ENCODE results near the gene POLE. TPM values are rescaled to one million over a fixed set of nuclear protein-coding genes. Genes with fewer than 3 reads are reported as not detected.

The POLE gene
- total RNA-seq, 1 experiment from 2014 or later: 144 TPM

GRCh38 chr12:132583736-132584135 lies 103.4 kb downstream of the POLE start (continued):
- TF ChIP-seq ATF2 (CRISPR knock-in tag; IDR thresholded peaks at IDR 0.05; ENCODE audit: borderline replicate concordance, low read depth) (no peak), TEAD4 (CRISPR knock-in tag; IDR thresholded peaks at IDR 0.05) (no peak), ZNF317 (CRISPR knock-in tag; IDR thresholded peaks at IDR 0.05; ENCODE audit: borderline replicate concordance, low read depth) (no peak), ETV6 (CRISPR knock-in tag; IDR thresholded peaks at IDR 0.05) (no peak), ERG (CRISPR knock-in tag; IDR thresholded peaks at IDR 0.05) (no peak), NFYB (CRISPR knock-in tag; conservative IDR thresholded peaks at IDR 0.05; ENCODE audit: low read depth) (no peak), ZNF396 (CRISPR knock-in tag; IDR thresholded peaks at IDR 0.05; ENCODE audit: borderline replicate concordance) (no peak), AFF4 (CRISPR knock-in tag; IDR thresholded peaks at IDR 0.05; ENCODE audit: borderline replicate concordance) (no peak), HMGA2 (CRISPR knock-in tag; IDR thresholded peaks at IDR 0.05) (no peak), ARID4B (CRISPR knock-in tag; IDR thresholded peaks at IDR 0.05; ENCODE audit: borderline replicate concordance) (no peak)

GRCh38 chr12:132583411-132583710 lies 103.8 kb downstream of the POLE start:
- DNase-seq (ENCODE audit: low spot score) (no peak), ATAC-seq (peak; percentile 31)
- ChIA-PET POLR2A (no interaction called here), CTCF (interaction anchor here (0.8 to 3.0 kb wide), 5 partner anchors 16 to 169 kb away, joined by 3 to 17 read pairs (median 7); no protein-coding TSS in a partner anchor)
- Mint-ChIP-seq H3K4me3 (no peak overlapping the region), H3K4me1 (peaks cover 5% of the 10 kb centered on the region), H3K27me3 (ENCODE audit: low read depth) (peaks cover 64% of the 10 kb centered on the region), H3K27ac (no peak overlapping the region), H3K36me3 (0 out of 2 replicates have a peak, but pooled peaks cover 2% of the 10 kb centered on the region), H3K9me3 (no peaks in the 10 kb centered on the region)
- TF ChIP-seq MYBL2 (CRISPR knock-in tag; IDR thresholded peaks at IDR 0.05) (no peak), ZNF423 (CRISPR knock-in tag; IDR thresholded peaks at IDR 0.05) (peak; percentile 22; the same call in 1 of the 2 replicates), CREM (CRISPR knock-in tag; IDR thresholded peaks at IDR 0.05) (0 out of 2 replicates have a peak, but pooled peaks have one; percentile 9)

Data from WTC11 (cell line).